HG03457 (cell line): ENCODE data around the gene SMG6.
"Not testable (repeated sequence)": the region's sequence is repeated elsewhere in the genome, so short reads cannot be mapped to it uniquely, and the experiment has no call there.

ENCODE experiments used
- ATAC-seq: cut with Tn5 transposase; IDR thresholded peaks from one replicate; pipeline ENCODE4 v1.9.1; 2021; ENCODE audit warnings: moderate number of reproducible peaks; ENCODE audit not compliant: unreplicated experiment

Gene SMG6

GRCh38 chr17:2309338-2310154 lies 6.0 kb upstream of the SMG6 start:
- ATAC-seq = no peak

GRCh38 chr17:2304931-2305330 lies 1.3 kb upstream of the SMG6 start:
- no peak for ATAC-seq

- ATAC-seq = peak; percentile 9
These were observed 794 bp downstream of the SMG6 start for GRCh38 chr17:2302778-2303203.

GRCh38 chr17:2299756-2300155 lies 3.8 kb downstream of the SMG6 start:
- ATAC-seq = no peak

GRCh38 chr17:2299136-2299535 lies 4.4 kb downstream of the SMG6 start:
- ATAC-seq = no peak

GRCh38 chr17:2297023-2297422 lies 6.6 kb downstream of the SMG6 start:
- ATAC-seq = no peak

GRCh38 chr17:2295575-2295974 lies 8.0 kb downstream of the SMG6 start:
- no peak for ATAC-seq

- ATAC-seq = no peak
These were observed 11.5 kb downstream of the SMG6 start for GRCh38 chr17:2292100-2292499.

GRCh38 chr17:2289878-2290478 lies 13.6 kb downstream of the SMG6 start:
- no peak for ATAC-seq

GRCh38 chr17:2283302-2283701 lies 20.3 kb downstream of the SMG6 start:
- no peak for ATAC-seq

- ATAC-seq = no peak
These were observed 21.2 kb downstream of the SMG6 start for GRCh38 chr17:2282297-2282873.

GRCh38 chr17:2279707-2280106 lies 23.9 kb downstream of the SMG6 start:
- ATAC-seq = no peak

- ATAC-seq = no peak
These were observed 26.0 kb downstream of the SMG6 start for GRCh38 chr17:2277429-2278170.

GRCh38 chr17:2275722-2276121 lies 27.9 kb downstream of the SMG6 start:
- ATAC-seq = no peak

- no peak for ATAC-seq
These were observed 29.2 kb downstream of the SMG6 start for GRCh38 chr17:2274414-2274813.

- ATAC-seq = no peak
These were observed 31.4 kb downstream of the SMG6 start for GRCh38 chr17:2271985-2272702.

- no peak for ATAC-seq
These were observed 36.2 kb downstream of the SMG6 start for GRCh38 chr17:2267354-2267753.

- ATAC-seq = no peak
These were observed 36.7 kb downstream of the SMG6 start for GRCh38 chr17:2266865-2267228.

GRCh38 chr17:2266045-2266864 lies 37.3 kb downstream of the SMG6 start:
- peak; percentile 59 for ATAC-seq

GRCh38 chr17:2265166-2265565 lies 38.4 kb downstream of the SMG6 start:
- ATAC-seq = not testable (repeated sequence)
